ENCODE results near the gene PIK3R3. TPM values are rescaled to one million over a fixed set of nuclear protein-coding genes. Genes with fewer than 3 reads are reported as not detected.
"Not testable (repeated sequence)": the region's sequence is repeated elsewhere in the genome, so short reads cannot be mapped to it uniquely, and the experiment has no call there.

The PIK3R3 gene
- total RNA-seq, 1 experiment from 2014 or later: 17.4 TPM

GRCh38 chr1:46058936-46059335 is 73.5 kb downstream of the PIK3R3 start:
- peaks cover 4% of the 10 kb centered on the region for H3K36me3 Mint-ChIP-seq (ENCODE audit: insufficient read depth, unreplicated experiment)
- no peak for DNase-seq
- intact Hi-C loops (cut with micrococcal nuclease; ENCODE audit: unreplicated experiment): no loop called here
- H3K27me3 Mint-ChIP-seq (ENCODE audit: unreplicated experiment): no peaks in the 10 kb centered on the region
- H3K27ac Mint-ChIP-seq (ENCODE audit: unreplicated experiment): no peak overlapping the region
- no TSS peak for BruUV-seq (replicated peaks)
- H3K4me3 Mint-ChIP-seq (ENCODE audit: low read depth, unreplicated experiment): no peak overlapping the region
- H3K9me3 Mint-ChIP-seq (ENCODE audit: low read depth, unreplicated experiment): no peaks in the 10 kb centered on the region
- peaks cover 31% of the 10 kb centered on the region for H3K4me1 Mint-ChIP-seq (ENCODE audit: low read depth, unreplicated experiment)
- CTCF ChIA-PET: no interaction called here
- TF ChIP-seq, protein P1, sequence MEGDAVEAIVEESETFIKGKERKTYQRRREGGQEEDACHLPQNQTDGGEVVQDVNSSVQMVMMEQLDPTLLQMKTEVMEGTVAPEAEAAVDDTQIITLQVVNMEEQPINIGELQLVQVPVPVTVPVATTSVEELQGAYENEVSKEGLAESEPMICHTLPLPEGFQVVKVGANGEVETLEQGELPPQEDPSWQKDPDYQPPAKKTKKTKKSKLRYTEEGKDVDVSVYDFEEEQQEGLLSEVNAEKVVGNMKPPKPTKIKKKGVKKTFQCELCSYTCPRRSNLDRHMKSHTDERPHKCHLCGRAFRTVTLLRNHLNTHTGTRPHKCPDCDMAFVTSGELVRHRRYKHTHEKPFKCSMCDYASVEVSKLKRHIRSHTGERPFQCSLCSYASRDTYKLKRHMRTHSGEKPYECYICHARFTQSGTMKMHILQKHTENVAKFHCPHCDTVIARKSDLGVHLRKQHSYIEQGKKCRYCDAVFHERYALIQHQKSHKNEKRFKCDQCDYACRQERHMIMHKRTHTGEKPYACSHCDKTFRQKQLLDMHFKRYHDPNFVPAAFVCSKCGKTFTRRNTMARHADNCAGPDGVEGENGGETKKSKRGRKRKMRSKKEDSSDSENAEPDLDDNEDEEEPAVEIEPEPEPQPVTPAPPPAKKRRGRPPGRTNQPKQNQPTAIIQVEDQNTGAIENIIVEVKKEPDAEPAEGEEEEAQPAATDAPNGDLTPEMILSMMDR (IDR thresholded peaks at IDR 0.05; ENCODE audit: unreplicated experiment): no peak

DNA sequence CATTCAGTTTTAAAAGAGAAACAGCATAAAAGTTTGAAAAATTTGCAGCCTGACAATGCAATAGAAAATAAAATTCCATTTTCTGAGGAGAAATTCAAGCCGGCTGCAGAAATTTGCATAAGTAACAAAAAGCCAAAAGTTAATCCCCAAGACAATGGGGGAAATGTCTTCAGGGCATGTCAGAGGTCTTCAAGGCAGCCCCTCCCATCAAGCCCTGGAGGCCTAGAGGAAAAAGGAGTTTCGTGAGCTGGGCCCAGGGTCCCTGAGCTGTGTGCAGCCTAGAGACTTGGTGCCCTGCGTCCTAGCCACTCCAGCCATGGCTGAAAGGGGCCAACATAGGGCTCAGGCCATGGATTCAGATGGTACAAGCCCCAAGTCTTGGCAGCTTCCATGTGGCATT is 74.6 kb downstream of the PIK3R3 start:
- peaks cover 27% of the 10 kb centered on the region for H3K4me1 Mint-ChIP-seq (ENCODE audit: low read depth, unreplicated experiment)
- TF ChIP-seq, protein P1 (IDR thresholded peaks at IDR 0.05; ENCODE audit: unreplicated experiment): no peak
- peaks cover 3% of the 10 kb centered on the region for H3K36me3 Mint-ChIP-seq (ENCODE audit: insufficient read depth, unreplicated experiment)
- H3K9me3 Mint-ChIP-seq (ENCODE audit: low read depth, unreplicated experiment): no peaks in the 10 kb centered on the region
- H3K4me3 Mint-ChIP-seq (ENCODE audit: low read depth, unreplicated experiment): no peak overlapping the region
- DNase-seq: no peak
- intact Hi-C loops (cut with micrococcal nuclease; ENCODE audit: unreplicated experiment): no loop called here
- no peaks in the 10 kb centered on the region for H3K27me3 Mint-ChIP-seq (ENCODE audit: unreplicated experiment)
- H3K27ac Mint-ChIP-seq (ENCODE audit: unreplicated experiment): no peak overlapping the region
- CTCF ChIA-PET: no interaction called here
- BruUV-seq (replicated peaks): no TSS peak

- H3K27me3 Mint-ChIP-seq (ENCODE audit: unreplicated experiment); BruUV-seq (replicated peaks); H3K36me3 Mint-ChIP-seq (ENCODE audit: insufficient read depth, unreplicated experiment); DNase-seq; H3K9me3 Mint-ChIP-seq (ENCODE audit: low read depth, unreplicated experiment); H3K4me3 Mint-ChIP-seq (ENCODE audit: low read depth, unreplicated experiment); CTCF ChIA-PET; intact Hi-C loops (cut with micrococcal nuclease; ENCODE audit: unreplicated experiment); H3K27ac Mint-ChIP-seq (ENCODE audit: unreplicated experiment): not testable (repeated sequence)
- H3K4me1 Mint-ChIP-seq (ENCODE audit: low read depth, unreplicated experiment): peaks cover 25% of the 10 kb centered on the region
These were observed 75.2 kb downstream of the PIK3R3 start for GRCh38 chr1:46057215-46057614.

DNA sequence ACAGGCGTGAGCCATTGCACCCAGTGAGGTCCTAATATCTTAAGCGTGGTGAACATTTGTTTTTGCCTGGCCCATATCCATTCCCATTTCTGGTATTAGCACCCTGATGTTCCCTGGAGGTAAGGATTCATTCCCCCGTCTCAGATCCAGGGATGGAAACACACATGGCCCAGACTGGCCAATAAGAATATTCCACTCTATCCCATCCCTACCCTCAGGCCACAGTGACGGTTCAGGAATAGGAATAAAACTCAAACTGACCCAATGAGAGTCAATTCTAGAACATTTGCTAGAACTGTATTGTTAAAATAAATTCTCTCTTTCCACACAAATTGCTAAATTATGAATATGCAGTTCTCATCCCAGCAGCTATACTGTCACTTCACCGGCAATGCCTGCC is 76.1 kb downstream of the PIK3R3 start:
- Mint-ChIP-seq H3K36me3 (ENCODE audit: insufficient read depth, unreplicated experiment) (no peaks in the 10 kb centered on the region), H3K9me3 (ENCODE audit: low read depth, unreplicated experiment) (no peaks in the 10 kb centered on the region), H3K27ac (ENCODE audit: unreplicated experiment) (no peak overlapping the region), H3K4me1 (ENCODE audit: low read depth, unreplicated experiment) (peaks cover 25% of the 10 kb centered on the region), H3K4me3 (ENCODE audit: low read depth, unreplicated experiment) (no peak overlapping the region), H3K27me3 (ENCODE audit: unreplicated experiment) (no peaks in the 10 kb centered on the region)
- no peak for DNase-seq
- intact Hi-C loops (cut with micrococcal nuclease; ENCODE audit: unreplicated experiment): no loop called here
- no TSS peak for BruUV-seq (replicated peaks)
- CTCF ChIA-PET: interaction anchor here (0.6 kb wide), 1 partner anchor 29 kb away, joined by 3 read pairs; no protein-coding TSS in a partner anchor
- TF ChIP-seq, protein P1 (IDR thresholded peaks at IDR 0.05; ENCODE audit: unreplicated experiment): no peak

DNA sequence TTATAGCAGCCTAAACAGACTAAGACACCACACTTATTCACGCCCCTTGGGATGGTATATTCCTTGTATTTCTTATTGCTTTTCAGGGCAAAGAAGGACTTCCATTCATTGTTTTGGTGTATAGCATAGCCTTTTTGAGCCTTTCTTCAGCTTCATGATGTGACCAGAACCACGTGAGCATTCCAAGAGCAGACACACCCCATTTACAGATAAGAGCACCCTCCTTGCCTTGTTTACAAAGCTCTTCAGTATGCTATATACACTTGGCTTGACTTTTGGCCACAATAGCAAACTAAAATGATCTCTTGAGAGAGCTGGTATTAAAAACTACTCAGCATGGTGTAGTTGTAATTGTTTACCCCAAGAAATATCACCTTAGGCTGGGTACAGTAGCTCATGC is 78.7 kb downstream of the PIK3R3 start:
- Mint-ChIP-seq H3K27ac (ENCODE audit: unreplicated experiment) (no peak overlapping the region), H3K4me1 (ENCODE audit: low read depth, unreplicated experiment) (peaks cover 25% of the 10 kb centered on the region), H3K36me3 (ENCODE audit: insufficient read depth, unreplicated experiment) (no peaks in the 10 kb centered on the region), H3K4me3 (ENCODE audit: low read depth, unreplicated experiment) (no peak overlapping the region), H3K9me3 (ENCODE audit: low read depth, unreplicated experiment) (no peaks in the 10 kb centered on the region), H3K27me3 (ENCODE audit: unreplicated experiment) (no peaks in the 10 kb centered on the region)
- DNase-seq: no peak
- BruUV-seq (replicated peaks): no TSS peak
- TF ChIP-seq, protein P1 (IDR thresholded peaks at IDR 0.05; ENCODE audit: unreplicated experiment): no peak
- CTCF ChIA-PET: interaction anchor here (1.0 kb wide), 1 partner anchor 170 kb away, joined by 3 read pairs; no protein-coding TSS in a partner anchor
- intact Hi-C loops (cut with micrococcal nuclease; ENCODE audit: unreplicated experiment): no loop called here

Measured in Calu3 (cell line).